HepG2 (cell line): ENCODE measurements around the gene LIPH. TPM values are rescaled to one million over a fixed set of nuclear protein-coding genes. Genes with fewer than 3 reads are reported as not detected.

ENCODE experiments used
- GTF3A ChIP-seq: sonication (generic); formaldehyde crosslinking; conservative IDR thresholded peaks from 2 replicates; pipeline ENCODE4 v1.4.0; 2020; ENCODE audit warnings: mild to moderate bottlenecking, missing genetic modification reagents
- polyA plus RNA-seq, 8 experiments: library from polyadenylated mRNA; depleted of rRNA in 3 of 8; stranded (reverse) in 7 of 8; unstranded in 1 of 8; fragments of >200 nt; fragmentation: Illumina TruSeq in 4 of 8; extraction: Trizol in 4 of 8; gene quantifications; 2 replicates each; pipeline versions ENCODE4 v1.2.1 to v1.2.3, GENCODE V29; 2011 to 2016; ENCODE audit warnings: low read depth in 4 of 8, missing spikeins in 1 of 8, mixed read lengths in 1 of 8; ENCODE audit not compliant: insufficient read depth in 1 of 8
- total RNA-seq, 5 experiments: library from RNA; depleted of rRNA; stranded (reverse); fragments of >200 nt; fragmentation: Illumina TruSeq; extraction: Trizol; gene quantifications; 2 replicates each; pipeline ENCODE4 v1.2.3, GENCODE V29; 2016; ENCODE audit warnings: low read depth in 1 of 5
- TF ChIP-seq, protein P1 (sequence below), 2 experiments: sonication (generic) in 1 of 2; formaldehyde crosslinking in 1 of 2; IDR thresholded peaks; 2 replicates each; pipeline versions ENCODE4 v1.4.0 to v1.6.1; 2016 to 2020; ENCODE audit warnings: borderline replicate concordance in 1 of 2, low read depth in 1 of 2, mild to moderate bottlenecking in 1 of 2, missing genetic modification reagents in 1 of 2
- TF ChIP-seq, protein P2 (sequence below): sonication (generic); formaldehyde crosslinking; IDR thresholded peaks from 2 replicates; pipeline ENCODE4 v1.5.0; 2020; ENCODE audit warnings: mild to moderate bottlenecking, missing genetic modification reagents

LIPH gene
- total and polyA plus RNA-seq, 2 of the 13 experiments (the other 11 are each of a cell fraction or from before 2014, with no cell fraction given), result 0.09 to 0.34 TPM

- TF ChIP-seq, protein P1, sequence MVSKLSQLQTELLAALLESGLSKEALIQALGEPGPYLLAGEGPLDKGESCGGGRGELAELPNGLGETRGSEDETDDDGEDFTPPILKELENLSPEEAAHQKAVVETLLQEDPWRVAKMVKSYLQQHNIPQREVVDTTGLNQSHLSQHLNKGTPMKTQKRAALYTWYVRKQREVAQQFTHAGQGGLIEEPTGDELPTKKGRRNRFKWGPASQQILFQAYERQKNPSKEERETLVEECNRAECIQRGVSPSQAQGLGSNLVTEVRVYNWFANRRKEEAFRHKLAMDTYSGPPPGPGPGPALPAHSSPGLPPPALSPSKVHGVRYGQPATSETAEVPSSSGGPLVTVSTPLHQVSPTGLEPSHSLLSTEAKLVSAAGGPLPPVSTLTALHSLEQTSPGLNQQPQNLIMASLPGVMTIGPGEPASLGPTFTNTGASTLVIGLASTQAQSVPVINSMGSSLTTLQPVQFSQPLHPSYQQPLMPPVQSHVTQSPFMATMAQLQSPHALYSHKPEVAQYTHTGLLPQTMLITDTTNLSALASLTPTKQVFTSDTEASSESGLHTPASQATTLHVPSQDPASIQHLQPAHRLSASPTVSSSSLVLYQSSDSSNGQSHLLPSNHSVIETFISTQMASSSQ (IDR thresholded peaks at IDR 0.05; ENCODE audit: low read depth), result no peak
- TF ChIP-seq, protein P1 (CRISPR knock-in tag; IDR thresholded peaks at IDR 0.05; ENCODE audit: borderline replicate concordance), result 0 out of 2 replicates have a peak, but pooled peaks have one; percentile 15
- 0 out of 2 replicates have a peak, but pooled peaks have one; percentile 51 for TF ChIP-seq GTF3A (CRISPR knock-in tag)
- TF ChIP-seq, protein P2, sequence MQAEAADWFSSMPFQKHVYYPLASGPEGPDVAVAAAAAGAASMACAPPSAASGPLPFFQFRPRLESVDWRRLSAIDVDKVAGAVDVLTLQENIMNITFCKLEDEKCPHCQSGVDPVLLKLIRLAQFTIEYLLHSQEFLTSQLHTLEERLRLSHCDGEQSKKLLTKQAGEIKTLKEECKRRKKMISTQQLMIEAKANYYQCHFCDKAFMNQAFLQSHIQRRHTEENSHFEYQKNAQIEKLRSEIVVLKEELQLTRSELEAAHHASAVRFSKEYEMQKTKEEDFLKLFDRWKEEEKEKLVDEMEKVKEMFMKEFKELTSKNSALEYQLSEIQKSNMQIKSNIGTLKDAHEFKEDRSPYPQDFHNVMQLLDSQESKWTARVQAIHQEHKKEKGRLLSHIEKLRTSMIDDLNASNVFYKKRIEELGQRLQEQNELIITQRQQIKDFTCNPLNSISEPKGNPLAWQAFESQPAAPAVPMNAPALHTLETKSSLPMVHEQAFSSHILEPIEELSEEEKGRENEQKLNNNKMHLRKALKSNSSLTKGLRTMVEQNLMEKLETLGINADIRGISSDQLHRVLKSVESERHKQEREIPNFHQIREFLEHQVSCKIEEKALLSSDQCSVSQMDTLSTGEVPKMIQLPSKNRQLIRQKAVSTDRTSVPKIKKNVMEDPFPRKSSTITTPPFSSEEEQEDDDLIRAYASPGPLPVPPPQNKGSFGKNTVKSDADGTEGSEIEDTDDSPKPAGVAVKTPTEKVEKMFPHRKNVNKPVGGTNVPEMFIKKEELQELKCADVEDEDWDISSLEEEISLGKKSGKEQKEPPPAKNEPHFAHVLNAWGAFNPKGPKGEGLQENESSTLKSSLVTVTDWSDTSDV, result no peak
Observed at GRCh38 chr3:185585859-185586685, 33.7 kb upstream of the LIPH start, which contains the start of gene SENP2 (continued).
